A673 (cell line): ENCODE results near the gene TSPYL2. TPM values are rescaled to one million over a fixed set of nuclear protein-coding genes. Genes with fewer than 3 reads are reported as not detected.
A peak's percentile ranks its signal among the peaks of the same experiment; 100 is the strongest.

Experiments
- Bru-seq: library from RNA; stranded (reverse); fragments of 400-500 nt; gene quantifications from one replicate; lab custom pipeline; 2021; lab: Mats Ljungman, UMichigan
- BruChase-seq, 2 experiments: library from RNA; stranded (reverse); fragments of 400-500 nt; gene quantifications; one replicate each; lab custom pipeline; 2021; lab: Mats Ljungman, UMichigan
- BruUV-seq: library from RNA; stranded (reverse); fragments of 400-500 nt; replicated peaks from 2 replicates; lab custom pipeline; 2021; lab: Mats Ljungman, UMichigan
- CTCF ChIA-PET: fragments of 300-600 bp; sonication (Branson Sonifier 250); formaldehyde crosslinking; loops from one replicate; lab custom pipeline; 2022; ENCODE audit warnings: antibody characterized with exemption; lab: Charles Lee
- POLR2A ChIA-PET: fragments of 300-600 bp; sonication (Branson Sonifier 250); formaldehyde crosslinking; loops from one replicate; lab custom pipeline; 2022; ENCODE audit warnings: antibody characterized with exemption; ENCODE audit not compliant: low non-redundant PET; lab: Charles Lee
- DNase-seq: peaks from one replicate; pipeline ENCODE4 v3.0.0-alpha.2; 2015; ENCODE audit warnings: low spot score
- H3K27ac ChIP-seq: fragments of 200-600 bp; sonication (generic); 2 replicates; pipeline ENCODE4 v1.5.1; 2016; ENCODE audit warnings: mixed run types, low read depth, mild to moderate bottlenecking, mixed read lengths, antibody characterized with exemption, low read length; ENCODE audit not compliant: poor library complexity, severe bottlenecking
- H3K27me3 ChIP-seq: fragments of 200-600 bp; sonication (generic); replicated peaks from 2 replicates; pipeline ENCODE4 v1.6.1; 2017; ENCODE audit warnings: mixed run types, low read depth, mild to moderate bottlenecking, mixed read lengths, antibody characterized with exemption, low read length; ENCODE audit not compliant: insufficient read depth, poor library complexity
- H3K36me3 ChIP-seq: fragments of 200-600 bp; sonication (generic); 2 replicates; pipeline ENCODE4 v1.6.1; 2016; ENCODE audit warnings: mixed run types, mild to moderate bottlenecking, mixed read lengths, antibody characterized with exemption, low read length; ENCODE audit not compliant: insufficient read depth, poor library complexity, severe bottlenecking
- H3K4me1 ChIP-seq: fragments of 200-600 bp; sonication (generic); 2 replicates; pipeline ENCODE4 v1.6.1; 2017; ENCODE audit warnings: mixed run types, mild to moderate bottlenecking, mixed read lengths, antibody characterized with exemption, low read length; ENCODE audit not compliant: insufficient read depth, poor library complexity, severe bottlenecking
- H3K4me3 ChIP-seq: fragments of 200-600 bp; sonication (generic); 2 replicates; pipeline ENCODE4 v1.5.1; 2016; ENCODE audit warnings: low read depth, mixed run types, mild to moderate bottlenecking, mixed read lengths, low read length; ENCODE audit not compliant: poor library complexity, severe bottlenecking
- H3K9me3 ChIP-seq: fragments of 200-600 bp; sonication (generic); 2 replicates; pipeline ENCODE4 v1.6.1; 2016; ENCODE audit warnings: mixed run types, low read depth, mild to moderate bottlenecking, mixed read lengths, antibody characterized with exemption, low read length; ENCODE audit not compliant: poor library complexity, severe bottlenecking
- CTCF ChIP-seq: fragments of 300-800, 200-600 bp; sonication (generic); conservative IDR thresholded peaks from 2 replicates; pipeline ENCODE4 v1.5.1; 2017; ENCODE audit warnings: low read depth, mild to moderate bottlenecking, antibody characterized with exemption, low read length, moderate library complexity, mixed read lengths
- EZH2 ChIP-seq: fragments of 200-600 bp; sonication (generic); IDR thresholded peaks from 2 replicates; pipeline ENCODE4 v1.6.1; 2017; ENCODE audit warnings: borderline replicate concordance, low read depth, mild to moderate bottlenecking, mixed read lengths, antibody characterized with exemption, low read length; ENCODE audit not compliant: poor library complexity, severe bottlenecking
- intact Hi-C: fragments of 100-400 bp; cut with micrococcal nuclease; formaldehyde crosslinking; loops from one replicate; pipeline ENCODE4 v1.10.0; 2022; ENCODE audit not compliant: unreplicated experiment
- long read RNA-seq: library from polyadenylated mRNA; stranded (forward); transcript quantifications from one replicate; pipeline ENCODE4 v2.0.0, GENCODE V29; 2022
- total RNA-seq: library from RNA; stranded (reverse); gene quantifications from 2 replicates; pipeline ENCODE4 v1.2.3, GENCODE V29; 2021

The TSPYL2 gene
- total RNA-seq = 25.0 and 30.0 TPM in 2 replicates
- percentile 77 among the genes with signal in this experiment for Bru-seq, nascent RNA
- BruChase-seq, experiment 1, labeled RNA remaining after a 2-hour chase = percentile 80 among the genes with signal in this experiment
- percentile 87 among the genes with signal in this experiment for BruChase-seq, experiment 2, labeled RNA remaining after a 6-hour chase
- long read RNA-seq, transcript TSPYL2-201 (7 exons, 2,815 nt) = major isoform, 51 of 103 reads
- long read RNA-seq, partial matches to known transcripts = 9 of 103 reads
- long read RNA-seq, other reads (novel, unspliced or antisense) = 43 of 103 reads

GRCh38 chrX:53081925-53082772 lies at the start of gene TSPYL2:
Gene TSPYL2, plus strand, starts transcription at chrX:53082367. Its CDS starts 132 bp downstream, at chrX:53082499.
- intact Hi-C loops = no loop called here
- no peaks in the 10 kb centered on the region for H3K9me3 ChIP-seq
- peak; percentile 96 for DNase-seq
- ChIA-PET CTCF (no interaction called here), POLR2A (interaction anchor here (0.7 to 1.0 kb wide), 3 partner anchors 9 to 143 kb away, joined by 3 to 11 read pairs (median 4); no protein-coding TSS in a partner anchor)
- H3K36me3 ChIP-seq = peaks cover 29% of the 10 kb centered on the region
- BruUV-seq = no TSS peak
- peak within 1 kb of the TSS; percentile 73 for H3K4me3 ChIP-seq
- TF ChIP-seq EZH2 = no peak
- TF ChIP-seq CTCF = no peak
- peak within 1 kb of the TSS; percentile 80 for H3K27ac ChIP-seq
- H3K27me3 ChIP-seq = no peaks in the 10 kb centered on the region
- H3K4me1 ChIP-seq = peaks cover 6% of the 10 kb centered on the region

GRCh38 chrX:53036149-53036548 lies 46.0 kb upstream of the TSPYL2 start:
- H3K4me1 ChIP-seq = no peaks in the 10 kb centered on the region
- H3K27ac ChIP-seq = no peak overlapping the region
- H3K27me3 ChIP-seq = peaks cover 8% of the 10 kb centered on the region
- no peak for TF ChIP-seq EZH2
- TF ChIP-seq CTCF = no peak
- no peak for DNase-seq
- intact Hi-C loops = no loop called here
- CTCF ChIA-PET = no interaction called here
- H3K36me3 ChIP-seq = no peaks in the 10 kb centered on the region
- POLR2A ChIA-PET = no interaction called here
- H3K9me3 ChIP-seq = no peaks in the 10 kb centered on the region
- no TSS peak for BruUV-seq
- no peak overlapping the region for H3K4me3 ChIP-seq

GRCh38 chrX:53039236-53039635 lies 42.9 kb upstream of the TSPYL2 start:
- CTCF ChIA-PET = no interaction called here
- Histone ChIP-seq H3K4me3 (no peak overlapping the region), H3K4me1 (no peaks in the 10 kb centered on the region), H3K36me3 (no peaks in the 10 kb centered on the region), H3K27me3 (peaks cover 23% of the 10 kb centered on the region), H3K9me3 (no peaks in the 10 kb centered on the region), H3K27ac (no peak overlapping the region)
- no TSS peak for BruUV-seq
- POLR2A ChIA-PET = no interaction called here
- intact Hi-C loops = no loop called here
- no peak for DNase-seq
- no peak for TF ChIP-seq CTCF
- no peak for TF ChIP-seq EZH2
